WTC11 (cell line): ENCODE measurements around the gene ZFR. TPM values are rescaled to one million over a fixed set of nuclear protein-coding genes. Genes with fewer than 3 reads are reported as not detected.

Source experiments
- ATAC-seq: fragments of 200-7000 bp; cut with Tn5 transposase; 2 replicates; pipeline ENCODE4 v1.10.0; 2021; ENCODE audit warnings: mild to moderate bottlenecking, moderate library complexity
- CTCF ChIA-PET: fragments of 300-600 bp; sonication (Branson Sonifier 250); formaldehyde crosslinking; loops from one replicate; lab custom pipeline; 2021; ENCODE audit warnings: antibody characterized with exemption; lab: Charles Lee
- POLR2A ChIA-PET: fragments of 350-600 bp; sonication (Branson Sonifier 250); formaldehyde crosslinking; loops from one replicate; lab custom pipeline; 2021; ENCODE audit warnings: antibody characterized with exemption; lab: Charles Lee
- DNase-seq: peaks from one replicate; pipeline ENCODE4 v3.0.0; 2021; ENCODE audit warnings: low spot score
- H3K27ac Mint-ChIP-seq: 2 replicates; pipeline ENCODE4 v1.8.0; 2021; ENCODE audit warnings: mixed read lengths
- H3K27me3 Mint-ChIP-seq: 2 replicates; pipeline ENCODE4 v1.8.0; 2021; ENCODE audit warnings: low read depth, mild to moderate bottlenecking, moderate library complexity, mixed read lengths
- H3K36me3 Mint-ChIP-seq: 2 replicates; pipeline ENCODE4 v1.8.0; 2021; ENCODE audit warnings: mixed read lengths
- H3K4me1 Mint-ChIP-seq: 2 replicates; pipeline ENCODE4 v1.8.0; 2022; ENCODE audit warnings: mixed read lengths
- H3K4me3 Mint-ChIP-seq: 2 replicates; pipeline ENCODE4 v1.8.0; 2021; ENCODE audit warnings: mild to moderate bottlenecking, moderate library complexity, mixed read lengths
- H3K9me3 Mint-ChIP-seq: 2 replicates; pipeline ENCODE4 v1.8.0; 2021; ENCODE audit warnings: mixed read lengths
- AR ChIP-seq: fragments of 250-450 bp; sonication (Bioruptor Pico); IDR thresholded peaks from 2 replicates; pipeline ENCODE4 v1.9.0; 2021; ENCODE audit warnings: mild to moderate bottlenecking
- CREM ChIP-seq: sonication (generic); formaldehyde crosslinking; IDR thresholded peaks from 2 replicates; pipeline ENCODE4 v1.8.1; 2022; ENCODE audit warnings: mild to moderate bottlenecking, missing genetic modification reagents, moderate library complexity
- EMX1 ChIP-seq: fragments of 250-450 bp; sonication (Bioruptor Pico); IDR thresholded peaks from 2 replicates; pipeline ENCODE4 v1.8.0; 2021; ENCODE audit warnings: mild to moderate bottlenecking
- FOXJ3 ChIP-seq: sonication (generic); formaldehyde crosslinking; IDR thresholded peaks from 2 replicates; pipeline ENCODE4 v1.9.0; 2021; ENCODE audit warnings: missing genetic modification reagents, mild to moderate bottlenecking, borderline replicate concordance
- FOXK1 ChIP-seq: sonication (generic); formaldehyde crosslinking; IDR thresholded peaks from 2 replicates; pipeline ENCODE4 v1.8.0; 2022; ENCODE audit warnings: mild to moderate bottlenecking, moderate library complexity, missing genetic modification reagents
- GABPB1 ChIP-seq: sonication (generic); formaldehyde crosslinking; IDR thresholded peaks from 2 replicates; pipeline ENCODE4 v1.8.1; 2023; ENCODE audit warnings: mild to moderate bottlenecking, missing genetic modification reagents
- HMGXB4 ChIP-seq: sonication (generic); formaldehyde crosslinking; IDR thresholded peaks from 2 replicates; pipeline ENCODE4 v1.8.1; 2023; ENCODE audit warnings: mild to moderate bottlenecking, moderate library complexity, missing genetic modification reagents
- IRF1 ChIP-seq: sonication (generic); formaldehyde crosslinking; IDR thresholded peaks from 2 replicates; pipeline ENCODE4 v1.8.0; 2023; ENCODE audit warnings: missing genetic modification reagents
- JUN ChIP-seq: sonication (generic); formaldehyde crosslinking; IDR thresholded peaks from 2 replicates; pipeline ENCODE4 v1.8.0; 2023; ENCODE audit warnings: mild to moderate bottlenecking, missing genetic modification reagents
- MAX ChIP-seq: sonication (generic); formaldehyde crosslinking; IDR thresholded peaks from 2 replicates; pipeline ENCODE4 v1.8.0; 2022; ENCODE audit warnings: mild to moderate bottlenecking, missing genetic modification reagents
- NFYB ChIP-seq: sonication (generic); formaldehyde crosslinking; conservative IDR thresholded peaks from 2 replicates; pipeline ENCODE4 v1.8.0; 2022; ENCODE audit warnings: low read depth, missing genetic modification reagents
- NR2C2 ChIP-seq: sonication (generic); formaldehyde crosslinking; IDR thresholded peaks from 2 replicates; pipeline ENCODE4 v1.8.0; 2022; ENCODE audit warnings: mild to moderate bottlenecking, missing genetic modification reagents
- NR3C1 ChIP-seq: sonication (generic); formaldehyde crosslinking; conservative IDR thresholded peaks from 2 replicates; pipeline ENCODE4 v1.8.1; 2023; ENCODE audit warnings: low read depth, mild to moderate bottlenecking, missing genetic modification reagents
- RORB ChIP-seq: fragments of 250-450 bp; sonication (Bioruptor Pico); IDR thresholded peaks from 2 replicates; pipeline ENCODE4 v1.9.0; 2021; ENCODE audit warnings: mild to moderate bottlenecking
- SOX15 ChIP-seq: fragments of 250-450 bp; sonication (Bioruptor Pico); IDR thresholded peaks from 2 replicates; pipeline ENCODE4 v1.9.0; 2021; ENCODE audit warnings: mild to moderate bottlenecking
- ZNF121 ChIP-seq: sonication (generic); formaldehyde crosslinking; IDR thresholded peaks from 2 replicates; pipeline ENCODE4 v1.8.0; 2023; ENCODE audit warnings: missing genetic modification reagents
- ZNF138 ChIP-seq: sonication (generic); formaldehyde crosslinking; conservative IDR thresholded peaks from 2 replicates; pipeline ENCODE4 v1.8.1; 2022; ENCODE audit warnings: mild to moderate bottlenecking, moderate library complexity, missing genetic modification reagents
- ZNF263 ChIP-seq: sonication (generic); formaldehyde crosslinking; IDR thresholded peaks from 2 replicates; pipeline ENCODE4 v1.8.1; 2022; ENCODE audit warnings: low read depth, mild to moderate bottlenecking, moderate library complexity, missing genetic modification reagents
- ZNF281 ChIP-seq: sonication (generic); formaldehyde crosslinking; IDR thresholded peaks from 2 replicates; pipeline ENCODE4 v1.8.0; 2023; ENCODE audit warnings: mild to moderate bottlenecking, missing genetic modification reagents
- ZNF396 ChIP-seq: fragments of 250-450 bp; sonication (Bioruptor Pico); IDR thresholded peaks from 2 replicates; pipeline ENCODE4 v1.8.0; 2021; ENCODE audit warnings: mild to moderate bottlenecking, moderate library complexity, borderline replicate concordance
- ZNF416 ChIP-seq: fragments of 250-450 bp; sonication (Bioruptor Pico); IDR thresholded peaks from 2 replicates; pipeline ENCODE4 v1.9.0; 2021; ENCODE audit warnings: mild to moderate bottlenecking, inconsistent platforms
- ZNF423 ChIP-seq: fragments of 250-450 bp; sonication (Bioruptor Pico); IDR thresholded peaks from 2 replicates; pipeline ENCODE4 v2.1.2; 2022; ENCODE audit warnings: mild to moderate bottlenecking, moderate library complexity
- ZNF671 ChIP-seq: fragments of 250-450 bp; sonication (Bioruptor Pico); IDR thresholded peaks from 2 replicates; pipeline ENCODE4 v1.8.0; 2021; ENCODE audit warnings: mild to moderate bottlenecking
- ZSCAN18 ChIP-seq: fragments of 250-450 bp; sonication (Bioruptor Pico); IDR thresholded peaks from 2 replicates; pipeline ENCODE4 v2.1.2; 2022; ENCODE audit warnings: mild to moderate bottlenecking, moderate library complexity
- total RNA-seq: library from RNA; stranded (reverse); gene quantifications from 3 replicates; pipeline ENCODE4 v1.2.3, GENCODE V29; 2021

ZFR gene
- total RNA-seq, 1 experiment from 2014 or later, result 64.5 TPM

- POLR2A ChIA-PET, result no interaction called here
- H3K36me3 Mint-ChIP-seq, result peaks cover 18% of the 10 kb centered on the region
- ATAC-seq (no peak), DNase-seq (no peak)
- no peak overlapping the region for H3K4me3 Mint-ChIP-seq
- H3K9me3 Mint-ChIP-seq, result no peaks in the 10 kb centered on the region
- CTCF ChIA-PET, result no interaction called here
- peaks cover 24% of the 10 kb centered on the region for H3K4me1 Mint-ChIP-seq
- no peaks in the 10 kb centered on the region for H3K27me3 Mint-ChIP-seq
- TF ChIP-seq ZSCAN18 (CRISPR knock-in tag), result no peak
- no peak for TF ChIP-seq CREM
- no peak for TF ChIP-seq ZNF396
- TF ChIP-seq SOX15 (CRISPR knock-in tag), result no peak
- no peak for TF ChIP-seq RORB (CRISPR knock-in tag)
- no peak overlapping the region for H3K27ac Mint-ChIP-seq
These were observed 81.5 kb downstream of the ZFR start for GRCh38 chr5:32363030-32363429.

GRCh38 chr5:32362527-32362926 lies 82.0 kb downstream of the ZFR start:
- H3K9me3 Mint-ChIP-seq, result no peaks in the 10 kb centered on the region
- no peak for DNase-seq
- TF ChIP-seq HMGXB4 (no peak), ZNF138 (CRISPR knock-in tag) (no peak), NR2C2 (CRISPR knock-in tag) (no peak), GABPB1 (CRISPR knock-in tag) (no peak), IRF1 (CRISPR knock-in tag) (no peak), ZNF263 (CRISPR knock-in tag) (no peak), MAX (CRISPR knock-in tag) (no peak), ZNF416 (CRISPR knock-in tag) (no peak), FOXJ3 (CRISPR knock-in tag) (no peak), ZNF281 (CRISPR knock-in tag) (no peak), NR3C1 (CRISPR knock-in tag) (no peak)
- TF ChIP-seq, all 79 proteins: peak for 0
- Mint-ChIP-seq H3K4me1 (peaks cover 24% of the 10 kb centered on the region), H3K27me3 (no peaks in the 10 kb centered on the region), H3K27ac (no peak overlapping the region), H3K4me3 (no peak overlapping the region), H3K36me3 (peaks cover 17% of the 10 kb centered on the region)
- ChIA-PET POLR2A (no interaction called here), CTCF (no interaction called here)
- ATAC-seq, result no peak

- H3K36me3 Mint-ChIP-seq, result peaks cover 29% of the 10 kb centered on the region
- ATAC-seq (no peak), DNase-seq (no peak)
- ChIA-PET CTCF (interaction anchor here (0.8 kb wide), 1 partner anchor 252 kb away, joined by 3 read pairs; no protein-coding TSS in a partner anchor), POLR2A (no interaction called here)
- H3K27ac Mint-ChIP-seq, result peak overlapping the region; percentile 18; the same call in 1 of the 2 replicates
- H3K4me3 Mint-ChIP-seq, result no peak overlapping the region
- peaks cover 24% of the 10 kb centered on the region for H3K4me1 Mint-ChIP-seq
- H3K9me3 Mint-ChIP-seq, result no peaks in the 10 kb centered on the region
- H3K27me3 Mint-ChIP-seq, result no peaks in the 10 kb centered on the region
- TF ChIP-seq NFYB (CRISPR knock-in tag) (no peak), AR (CRISPR knock-in tag) (no peak), ZNF416 (CRISPR knock-in tag) (no peak), ZNF121 (no peak), EMX1 (no peak), JUN (CRISPR knock-in tag) (no peak), HMGXB4 (no peak), ZNF423 (CRISPR knock-in tag) (no peak), ZNF671 (CRISPR knock-in tag) (no peak), FOXK1 (CRISPR knock-in tag) (no peak)
These were observed 83.6 kb downstream of the ZFR start for GRCh38 chr5:32360906-32361305.
